ENCODE measurements around the gene C8G. TPM values are rescaled to one million over a fixed set of nuclear protein-coding genes. Genes with fewer than 3 reads are reported as not detected.

Gene C8G
- total RNA-seq, 2 experiments from 2014 or later = 1.4 to 1.5 TPM

GRCh38 chr9:136952321-136952850, 7.3 kb downstream of the C8G start:
- POLR2A ChIA-PET = no interaction called here
- H3K27ac Mint-ChIP-seq = no peak overlapping the region

GRCh38 chr9:136952876-136953770, 8.1 kb downstream of the C8G start:
- H3K4me1 Mint-ChIP-seq (ENCODE audit: low read depth) = peaks cover 9% of the 10 kb centered on the region
- no peak overlapping the region for H3K27ac Mint-ChIP-seq
- ChIA-PET CTCF (interaction anchor here (1.1 kb wide), 1 partner anchor 83 kb away, joined by 3 read pairs; no protein-coding TSS in a partner anchor), POLR2A (no interaction called here)
- no peaks in the 10 kb centered on the region for H3K9me3 Mint-ChIP-seq (ENCODE audit: insufficient read depth)
- ATAC-seq (no peak), DNase-seq (no peak)
- no peak overlapping the region for H3K4me3 Mint-ChIP-seq
- no peaks in the 10 kb centered on the region for H3K27me3 Mint-ChIP-seq (ENCODE audit: low read depth)
- H3K36me3 Mint-ChIP-seq (ENCODE audit: low read depth) = no peaks in the 10 kb centered on the region

More at GRCh38 chr9:136952321-136952850, 7.3 kb downstream of the C8G start:
- no peak overlapping the region for H3K4me3 Mint-ChIP-seq
- DNase-seq (no peak), ATAC-seq (no peak)
- peaks cover 10% of the 10 kb centered on the region for H3K4me1 Mint-ChIP-seq (ENCODE audit: low read depth)
- H3K9me3 Mint-ChIP-seq (ENCODE audit: insufficient read depth) = no peaks in the 10 kb centered on the region
- no peaks in the 10 kb centered on the region for H3K36me3 Mint-ChIP-seq (ENCODE audit: low read depth)
- CTCF ChIA-PET = interaction anchor here (1.1 kb wide), 1 partner anchor 83 kb away, joined by 3 read pairs; no protein-coding TSS in a partner anchor
- no peaks in the 10 kb centered on the region for H3K27me3 Mint-ChIP-seq (ENCODE audit: low read depth)

- ChIA-PET POLR2A (no interaction called here), CTCF (no interaction called here)
- Mint-ChIP-seq H3K27me3 (ENCODE audit: low read depth) (no peaks in the 10 kb centered on the region), H3K36me3 (ENCODE audit: low read depth) (no peaks in the 10 kb centered on the region), H3K9me3 (ENCODE audit: insufficient read depth) (no peaks in the 10 kb centered on the region), H3K4me3 (no peak overlapping the region), H3K27ac (no peak overlapping the region), H3K4me1 (ENCODE audit: low read depth) (peaks cover 7% of the 10 kb centered on the region)
- DNase-seq (no peak), ATAC-seq (no peak)
Observed at GRCh38 chr9:136953771-136954269, 8.8 kb downstream of the C8G start.

GRCh38 chr9:136954270-136955083, 9.4 kb downstream of the C8G start:
- Mint-ChIP-seq H3K27ac (peak overlapping the region; percentile 8), H3K4me3 (no peak overlapping the region), H3K27me3 (ENCODE audit: low read depth) (no peaks in the 10 kb centered on the region), H3K9me3 (ENCODE audit: insufficient read depth) (no peaks in the 10 kb centered on the region), H3K36me3 (ENCODE audit: low read depth) (no peaks in the 10 kb centered on the region), H3K4me1 (ENCODE audit: low read depth) (peaks cover 9% of the 10 kb centered on the region)
- ChIA-PET POLR2A (no interaction called here), CTCF (no interaction called here)
- ATAC-seq (no peak), DNase-seq (no peak)

- ChIA-PET POLR2A (no interaction called here), CTCF (no interaction called here)
- Mint-ChIP-seq H3K36me3 (ENCODE audit: low read depth) (no peaks in the 10 kb centered on the region), H3K9me3 (ENCODE audit: insufficient read depth) (no peaks in the 10 kb centered on the region), H3K4me1 (ENCODE audit: low read depth) (peaks cover 18% of the 10 kb centered on the region), H3K27ac (no peak overlapping the region), H3K4me3 (no peak overlapping the region), H3K27me3 (ENCODE audit: low read depth) (no peaks in the 10 kb centered on the region)
- ATAC-seq = no peak
- DNase-seq = no peak
Observed at GRCh38 chr9:136955202-136955942, 10.3 kb downstream of the C8G start.

GRCh38 chr9:136955943-136956335, 10.9 kb downstream of the C8G start:
- no peak for ATAC-seq
- H3K4me1 Mint-ChIP-seq (ENCODE audit: low read depth) = peaks cover 21% of the 10 kb centered on the region
- H3K4me3 Mint-ChIP-seq = no peak overlapping the region
- ChIA-PET POLR2A (no interaction called here), CTCF (no interaction called here)
- no peak for DNase-seq
- H3K36me3 Mint-ChIP-seq (ENCODE audit: low read depth) = no peaks in the 10 kb centered on the region
- no peak overlapping the region for H3K27ac Mint-ChIP-seq
- no peaks in the 10 kb centered on the region for H3K9me3 Mint-ChIP-seq (ENCODE audit: insufficient read depth)
- no peaks in the 10 kb centered on the region for H3K27me3 Mint-ChIP-seq (ENCODE audit: low read depth)

GRCh38 chr9:136956604-136957003, 11.6 kb downstream of the C8G start:
- no peak overlapping the region for H3K4me3 Mint-ChIP-seq
- H3K9me3 Mint-ChIP-seq (ENCODE audit: insufficient read depth) = no peaks in the 10 kb centered on the region
- no peak overlapping the region for H3K27ac Mint-ChIP-seq
- ChIA-PET POLR2A (no interaction called here), CTCF (no interaction called here)
- no peaks in the 10 kb centered on the region for H3K36me3 Mint-ChIP-seq (ENCODE audit: low read depth)
- no peaks in the 10 kb centered on the region for H3K27me3 Mint-ChIP-seq (ENCODE audit: low read depth)
- H3K4me1 Mint-ChIP-seq (ENCODE audit: low read depth) = peaks cover 22% of the 10 kb centered on the region
- ATAC-seq (no peak), DNase-seq (no peak)

GRCh38 chr9:136957461-136957860, 12.4 kb downstream of the C8G start:
- ChIA-PET POLR2A (no interaction called here), CTCF (no interaction called here)
- DNase-seq (no peak), ATAC-seq (no peak)
- H3K27me3 Mint-ChIP-seq (ENCODE audit: low read depth) = no peaks in the 10 kb centered on the region
- H3K27ac Mint-ChIP-seq = no peak overlapping the region
- H3K4me3 Mint-ChIP-seq = no peak overlapping the region
- H3K9me3 Mint-ChIP-seq (ENCODE audit: insufficient read depth) = no peaks in the 10 kb centered on the region
- H3K36me3 Mint-ChIP-seq (ENCODE audit: low read depth) = no peaks in the 10 kb centered on the region
- H3K4me1 Mint-ChIP-seq (ENCODE audit: low read depth) = peaks cover 25% of the 10 kb centered on the region

- peak overlapping the region; percentile 30 for H3K27ac Mint-ChIP-seq
- no peak overlapping the region for H3K4me3 Mint-ChIP-seq
- ChIA-PET CTCF (no interaction called here), POLR2A (no interaction called here)
- DNase-seq (no peak), ATAC-seq (no peak)
- no peaks in the 10 kb centered on the region for H3K27me3 Mint-ChIP-seq (ENCODE audit: low read depth)
- no peaks in the 10 kb centered on the region for H3K9me3 Mint-ChIP-seq (ENCODE audit: insufficient read depth)
- peaks cover 29% of the 10 kb centered on the region for H3K4me1 Mint-ChIP-seq (ENCODE audit: low read depth)
- no peaks in the 10 kb centered on the region for H3K36me3 Mint-ChIP-seq (ENCODE audit: low read depth)
Observed at GRCh38 chr9:136957901-136958300, 12.9 kb downstream of the C8G start.

- peaks cover 35% of the 10 kb centered on the region for H3K4me1 Mint-ChIP-seq (ENCODE audit: low read depth)
- POLR2A ChIA-PET = no interaction called here
- no peaks in the 10 kb centered on the region for H3K9me3 Mint-ChIP-seq (ENCODE audit: insufficient read depth)
- no peak overlapping the region for H3K27ac Mint-ChIP-seq
- no peak for DNase-seq
- no peak overlapping the region for H3K4me3 Mint-ChIP-seq
- H3K27me3 Mint-ChIP-seq (ENCODE audit: low read depth) = no peaks in the 10 kb centered on the region
- CTCF ChIA-PET = no interaction called here
- ATAC-seq = no peak
- H3K36me3 Mint-ChIP-seq (ENCODE audit: low read depth) = no peaks in the 10 kb centered on the region
Observed at GRCh38 chr9:136958473-136958872, 13.4 kb downstream of the C8G start.
